Loucy (cell line): ENCODE measurements around the gene MUC12.

Source experiments
- EZH2phosphoT487 ChIP-seq: fragments of 200-600 bp; IDR thresholded peaks from 2 replicates; pipeline ENCODE4 v1.6.1; 2018; ENCODE audit warnings: antibody characterized with exemption, mild to moderate bottlenecking, moderate library complexity, borderline replicate concordance
- TF ChIP-seq, protein P1 (sequence below): fragments of 200-600 bp; sonication (generic); conservative IDR thresholded peaks from 2 replicates; pipeline ENCODE4 v1.5.1; 2014; ENCODE audit warnings: mild to moderate bottlenecking, antibody characterized with exemption, low read length

DNA sequence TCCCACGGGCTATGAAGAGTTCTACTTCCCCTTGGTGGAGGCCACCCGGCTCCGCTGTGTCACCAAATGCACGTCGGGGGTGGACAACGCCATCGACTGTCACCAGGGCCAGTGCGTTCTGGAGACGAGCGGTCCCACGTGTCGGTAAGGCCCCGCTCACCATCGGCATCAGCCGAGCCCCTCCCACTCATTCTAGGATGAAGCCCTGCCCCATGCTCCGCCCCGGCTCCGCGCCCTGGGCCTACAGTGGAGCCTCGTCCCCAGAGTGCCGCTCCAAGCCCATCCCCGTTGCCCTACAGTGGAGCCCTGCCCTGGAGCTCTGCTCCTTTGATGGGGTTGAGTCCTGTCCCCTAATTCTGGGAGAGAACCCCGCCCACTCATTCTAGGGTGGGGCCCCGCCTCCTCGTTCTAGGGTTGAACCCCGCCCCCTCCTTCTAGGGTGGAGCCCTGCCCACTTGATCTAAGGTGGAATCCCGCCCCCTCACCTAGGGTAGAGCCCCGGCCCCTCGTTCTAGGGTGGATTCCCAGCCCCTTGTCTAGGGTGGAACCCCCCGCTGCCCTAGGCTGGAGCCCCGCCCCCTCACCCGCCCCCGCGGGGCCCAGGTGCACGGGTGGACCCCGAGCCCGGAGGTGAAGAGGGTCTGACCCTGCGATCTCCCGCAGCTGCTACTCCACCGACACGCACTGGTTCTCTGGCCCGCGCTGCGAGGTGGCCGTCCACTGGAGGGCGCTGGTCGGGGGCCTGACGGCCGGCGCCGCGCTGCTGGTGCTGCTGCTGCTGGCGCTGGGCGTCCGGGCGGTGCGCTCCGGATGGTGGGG is 3.4 kb upstream of the MUC12 start:
- TF ChIP-seq, protein P1, sequence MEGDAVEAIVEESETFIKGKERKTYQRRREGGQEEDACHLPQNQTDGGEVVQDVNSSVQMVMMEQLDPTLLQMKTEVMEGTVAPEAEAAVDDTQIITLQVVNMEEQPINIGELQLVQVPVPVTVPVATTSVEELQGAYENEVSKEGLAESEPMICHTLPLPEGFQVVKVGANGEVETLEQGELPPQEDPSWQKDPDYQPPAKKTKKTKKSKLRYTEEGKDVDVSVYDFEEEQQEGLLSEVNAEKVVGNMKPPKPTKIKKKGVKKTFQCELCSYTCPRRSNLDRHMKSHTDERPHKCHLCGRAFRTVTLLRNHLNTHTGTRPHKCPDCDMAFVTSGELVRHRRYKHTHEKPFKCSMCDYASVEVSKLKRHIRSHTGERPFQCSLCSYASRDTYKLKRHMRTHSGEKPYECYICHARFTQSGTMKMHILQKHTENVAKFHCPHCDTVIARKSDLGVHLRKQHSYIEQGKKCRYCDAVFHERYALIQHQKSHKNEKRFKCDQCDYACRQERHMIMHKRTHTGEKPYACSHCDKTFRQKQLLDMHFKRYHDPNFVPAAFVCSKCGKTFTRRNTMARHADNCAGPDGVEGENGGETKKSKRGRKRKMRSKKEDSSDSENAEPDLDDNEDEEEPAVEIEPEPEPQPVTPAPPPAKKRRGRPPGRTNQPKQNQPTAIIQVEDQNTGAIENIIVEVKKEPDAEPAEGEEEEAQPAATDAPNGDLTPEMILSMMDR: peak; percentile 72
- TF ChIP-seq EZH2phosphoT487: no peak
